Measurements from ENCODE around the gene PROX1.
A peak's percentile ranks its signal among the peaks of the same experiment; 100 is the strongest.

PROX1 gene

GRCh38 chr1:213987927-213988506 lies at the start of gene PROX1:
Gene PROX1, plus strand, starts transcription at chr1:213987973. Its CDS starts 8,563 bp downstream, at chr1:213996536.
- Histone ChIP-seq H3K4me2 (ENCODE audit: low read length) (peak within 1 kb of the TSS; percentile 60), H3K27me3 (ENCODE audit: control insufficient read depth, insufficient read depth, low read length) (peaks cover 24% of the 10 kb centered on the region), H3K36me3 (ENCODE audit: control insufficient read depth, insufficient read depth, low read length) (no peaks in the 10 kb centered on the region), H3K4me3 (ENCODE audit: low read depth, low read length) (peak within 1 kb of the TSS; percentile 48), H3K79me2 (no peaks in the 10 kb centered on the region), H3K9me3 (ENCODE audit: control insufficient read depth, low read length) (no peaks in the 10 kb centered on the region), H3K4me1 (no peaks in the 10 kb centered on the region), H3K9ac (no peak within 1 kb of the TSS), H3K27ac (no peak within 1 kb of the TSS), H2AFZ (peak within 1 kb of the TSS; percentile 57)
- TF ChIP-seq CTCF (IDR thresholded peaks at IDR 0.05) = no peak

GRCh38 chr1:213938776-213939175 lies 49.0 kb upstream of the PROX1 start:
- H3K79me2 ChIP-seq = no peaks in the 10 kb centered on the region
- H3K9ac ChIP-seq = no peak overlapping the region
- H3K27ac ChIP-seq = no peak overlapping the region
- no peaks in the 10 kb centered on the region for H3K9me3 ChIP-seq (ENCODE audit: control insufficient read depth, low read length)
- no peaks in the 10 kb centered on the region for H3K36me3 ChIP-seq (ENCODE audit: control insufficient read depth, insufficient read depth, low read length)
- no peak for TF ChIP-seq CTCF (IDR thresholded peaks at IDR 0.05)
- no peak overlapping the region for H3K4me3 ChIP-seq (ENCODE audit: low read depth, low read length)
- H3K4me1 ChIP-seq = no peaks in the 10 kb centered on the region
- no peak overlapping the region for H2AFZ ChIP-seq
- no peaks in the 10 kb centered on the region for H3K27me3 ChIP-seq (ENCODE audit: control insufficient read depth, insufficient read depth, low read length)
- no peak overlapping the region for H3K4me2 ChIP-seq (ENCODE audit: low read length)

- H3K4me2 ChIP-seq (ENCODE audit: low read length) = no peak overlapping the region
- no peak overlapping the region for H2AFZ ChIP-seq
- no peaks in the 10 kb centered on the region for H3K4me1 ChIP-seq
- H3K9me3 ChIP-seq (ENCODE audit: control insufficient read depth, low read length) = no peaks in the 10 kb centered on the region
- no peak overlapping the region for H3K4me3 ChIP-seq (ENCODE audit: low read depth, low read length)
- no peak overlapping the region for H3K9ac ChIP-seq
- H3K27ac ChIP-seq = no peak overlapping the region
- no peaks in the 10 kb centered on the region for H3K27me3 ChIP-seq (ENCODE audit: control insufficient read depth, insufficient read depth, low read length)
- no peaks in the 10 kb centered on the region for H3K79me2 ChIP-seq
- TF ChIP-seq CTCF (IDR thresholded peaks at IDR 0.05) = no peak
- no peaks in the 10 kb centered on the region for H3K36me3 ChIP-seq (ENCODE audit: control insufficient read depth, insufficient read depth, low read length)
These were observed 47.9 kb upstream of the PROX1 start for GRCh38 chr1:213939888-213940287.

GRCh38 chr1:213940947-213941346 lies 46.8 kb upstream of the PROX1 start:
- Histone ChIP-seq H3K4me3 (ENCODE audit: low read depth, low read length) (no peak overlapping the region), H3K9ac (no peak overlapping the region), H3K4me2 (ENCODE audit: low read length) (no peak overlapping the region), H3K4me1 (no peaks in the 10 kb centered on the region), H3K36me3 (ENCODE audit: control insufficient read depth, insufficient read depth, low read length) (no peaks in the 10 kb centered on the region), H3K27me3 (ENCODE audit: control insufficient read depth, insufficient read depth, low read length) (no peaks in the 10 kb centered on the region), H3K27ac (no peak overlapping the region), H2AFZ (no peak overlapping the region), H3K9me3 (ENCODE audit: control insufficient read depth, low read length) (no peaks in the 10 kb centered on the region), H3K79me2 (no peaks in the 10 kb centered on the region)
- no peak for TF ChIP-seq CTCF (IDR thresholded peaks at IDR 0.05)

- no peak overlapping the region for H2AFZ ChIP-seq
- H3K9ac ChIP-seq = no peak overlapping the region
- H3K27ac ChIP-seq = no peak overlapping the region
- no peak overlapping the region for H3K4me3 ChIP-seq (ENCODE audit: low read depth, low read length)
- no peaks in the 10 kb centered on the region for H3K9me3 ChIP-seq (ENCODE audit: control insufficient read depth, low read length)
- no peak overlapping the region for H3K4me2 ChIP-seq (ENCODE audit: low read length)
- no peak for TF ChIP-seq CTCF (IDR thresholded peaks at IDR 0.05)
- no peaks in the 10 kb centered on the region for H3K79me2 ChIP-seq
- no peaks in the 10 kb centered on the region for H3K4me1 ChIP-seq
- H3K27me3 ChIP-seq (ENCODE audit: control insufficient read depth, insufficient read depth, low read length) = no peaks in the 10 kb centered on the region
- H3K36me3 ChIP-seq (ENCODE audit: control insufficient read depth, insufficient read depth, low read length) = no peaks in the 10 kb centered on the region
These were observed 45.7 kb upstream of the PROX1 start for GRCh38 chr1:213942061-213942460.

All from parathyroid adenoma (tissue), 2 donors.